ENCODE measurements around the gene SEPTIN10. TPM values are rescaled to one million over a fixed set of nuclear protein-coding genes. Genes with fewer than 3 reads are reported as not detected.

The SEPTIN10 gene
- total and polyA plus RNA-seq, 9 donors: 48.9 to 93.8 (median 74.8) TPM

DNA sequence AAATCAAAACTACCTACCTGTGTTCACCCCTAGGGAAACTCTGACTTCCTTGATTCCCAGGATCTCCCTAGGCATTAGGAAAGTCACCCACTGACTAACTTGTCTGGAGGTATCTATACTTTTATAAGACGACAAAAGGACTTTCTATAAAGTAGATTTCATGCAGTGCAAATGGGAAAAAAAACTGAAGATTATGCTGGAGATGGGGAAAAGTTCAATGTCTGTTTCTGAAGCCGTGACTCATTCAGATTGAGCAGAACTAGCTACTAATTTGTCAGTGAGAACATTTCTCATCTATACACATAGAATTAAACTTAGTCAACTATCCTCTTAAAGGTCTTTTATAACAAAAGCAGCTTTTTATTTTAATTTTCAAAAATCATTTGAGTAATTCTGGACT, 6.0 kb downstream of the SEPTIN10 start:
- H3K36me3 ChIP-seq: no peaks in the 10 kb centered on the region
- DNase-seq: no peak
- intact Hi-C loops (cut with DNase I): loop anchor here in 1 of 4 donors (5.0 kb wide), 1 partner anchor 285 kb away; no protein-coding TSS in a partner anchor
- no peak overlapping the region for H3K27ac ChIP-seq
- TF ChIP-seq EP300 (IDR thresholded peaks at IDR 0.05) (no peak), POLR2A (IDR thresholded peaks at IDR 0.05) (no peak)
- TF ChIP-seq, protein P1, sequence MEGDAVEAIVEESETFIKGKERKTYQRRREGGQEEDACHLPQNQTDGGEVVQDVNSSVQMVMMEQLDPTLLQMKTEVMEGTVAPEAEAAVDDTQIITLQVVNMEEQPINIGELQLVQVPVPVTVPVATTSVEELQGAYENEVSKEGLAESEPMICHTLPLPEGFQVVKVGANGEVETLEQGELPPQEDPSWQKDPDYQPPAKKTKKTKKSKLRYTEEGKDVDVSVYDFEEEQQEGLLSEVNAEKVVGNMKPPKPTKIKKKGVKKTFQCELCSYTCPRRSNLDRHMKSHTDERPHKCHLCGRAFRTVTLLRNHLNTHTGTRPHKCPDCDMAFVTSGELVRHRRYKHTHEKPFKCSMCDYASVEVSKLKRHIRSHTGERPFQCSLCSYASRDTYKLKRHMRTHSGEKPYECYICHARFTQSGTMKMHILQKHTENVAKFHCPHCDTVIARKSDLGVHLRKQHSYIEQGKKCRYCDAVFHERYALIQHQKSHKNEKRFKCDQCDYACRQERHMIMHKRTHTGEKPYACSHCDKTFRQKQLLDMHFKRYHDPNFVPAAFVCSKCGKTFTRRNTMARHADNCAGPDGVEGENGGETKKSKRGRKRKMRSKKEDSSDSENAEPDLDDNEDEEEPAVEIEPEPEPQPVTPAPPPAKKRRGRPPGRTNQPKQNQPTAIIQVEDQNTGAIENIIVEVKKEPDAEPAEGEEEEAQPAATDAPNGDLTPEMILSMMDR (IDR thresholded peaks at IDR 0.05): no peak
- H3K4me1 ChIP-seq (ENCODE audit: insufficient read depth): peaks cover 10% of the 10 kb centered on the region
- no peaks in the 10 kb centered on the region for H3K9me3 ChIP-seq
- WGBS, 3 donors: 83 to 88% (median 84%) methylated on average over 2 of the region's 2 CpGs
- H3K27me3 ChIP-seq: no peaks in the 10 kb centered on the region
- H3K4me3 ChIP-seq: no peak overlapping the region

DNA sequence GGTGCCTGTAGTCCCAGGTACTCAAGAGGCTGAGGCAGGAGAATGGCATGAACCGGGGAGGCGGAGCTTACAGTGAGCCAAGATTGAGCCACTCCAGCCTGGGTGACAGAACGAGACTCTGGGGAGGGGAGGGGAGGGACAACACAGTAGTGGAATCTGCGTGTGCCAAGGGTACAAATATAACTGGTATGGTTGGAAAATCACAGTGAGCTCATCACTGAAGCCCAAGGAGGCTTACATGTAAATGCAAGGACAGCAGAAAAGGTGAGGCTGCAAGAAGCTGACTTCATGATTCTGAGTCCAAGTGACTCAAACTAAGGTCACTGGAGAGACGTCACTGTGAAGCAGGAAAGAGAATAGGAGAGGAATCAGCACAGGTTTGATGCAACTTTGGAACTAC, 9.2 kb downstream of the SEPTIN10 start:
- Histone ChIP-seq H3K27me3 (no peaks in the 10 kb centered on the region), H3K36me3 (no peaks in the 10 kb centered on the region), H3K27ac (no peak overlapping the region), H3K9me3 (no peaks in the 10 kb centered on the region), H3K4me1 (ENCODE audit: insufficient read depth) (no peaks in the 10 kb centered on the region), H3K4me3 (no peak overlapping the region)
- 85 to 90% (median 90%) methylated on average over 5 of the region's 5 CpGs for WGBS, 3 donors
- TF ChIP-seq EP300 (IDR thresholded peaks at IDR 0.05) (no peak), POLR2A (IDR thresholded peaks at IDR 0.05) (no peak)
- TF ChIP-seq, protein P1 (IDR thresholded peaks at IDR 0.05): no peak
- no peak for DNase-seq
- intact Hi-C loops (cut with DNase I): no loop called here

DNA sequence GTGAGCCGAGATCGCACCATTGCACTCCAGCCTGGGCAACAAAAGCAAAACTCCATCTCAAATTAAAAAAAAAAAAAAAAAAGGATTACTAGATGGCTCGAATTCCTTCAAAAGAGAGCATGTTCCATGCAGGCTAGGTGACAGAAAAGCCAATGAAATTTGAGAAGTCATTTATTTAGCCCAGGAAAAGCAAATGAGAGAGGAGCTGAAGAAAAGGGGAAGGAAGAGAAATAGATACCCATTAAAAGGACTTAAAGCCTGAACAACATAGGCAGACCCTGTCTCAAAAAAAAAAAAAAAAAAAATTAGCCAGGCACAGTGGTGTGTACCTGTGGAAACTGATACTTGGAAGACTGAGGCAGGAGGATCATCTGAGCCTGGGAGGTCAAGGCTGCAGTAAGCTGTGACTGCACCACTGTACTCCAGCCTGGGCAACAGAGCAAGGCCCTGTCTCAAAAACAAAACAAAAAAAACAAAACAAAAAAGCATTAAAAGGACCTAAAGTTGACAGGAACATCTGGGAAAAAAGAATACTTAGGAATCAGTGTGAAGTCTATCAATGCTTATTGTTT, 11.1 kb downstream of the SEPTIN10 start:
- intact Hi-C loops (cut with DNase I): no loop called here
- H3K9me3 ChIP-seq: no peaks in the 10 kb centered on the region
- WGBS, 3 donors: 91 to 97% (median 94%) methylated on average over 3 of the region's 3 CpGs

DNA sequence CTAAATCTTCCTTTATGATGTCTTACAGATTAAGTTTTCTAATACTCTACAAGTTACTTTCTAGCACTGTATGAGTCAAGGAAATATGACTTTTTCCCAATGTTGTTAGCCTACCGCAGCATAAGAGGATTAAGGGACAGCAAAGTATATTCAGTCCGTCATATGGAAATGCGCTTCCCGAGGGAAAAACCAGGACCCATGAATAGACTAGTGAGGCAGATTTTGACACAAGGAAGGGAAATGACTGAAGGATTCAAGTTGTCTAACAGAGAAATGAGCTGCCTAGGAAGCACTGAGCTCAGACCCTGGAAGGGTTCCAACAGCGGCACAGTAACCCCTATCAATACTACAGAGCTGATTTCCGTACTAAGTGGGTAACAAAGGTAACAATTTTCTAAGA, 12.0 kb downstream of the SEPTIN10 start:
- no peaks in the 10 kb centered on the region for H3K9me3 ChIP-seq
- intact Hi-C loops (cut with DNase I): no loop called here
- no peak for TF ChIP-seq EP300 (IDR thresholded peaks at IDR 0.05)
- TF ChIP-seq, protein P1 (IDR thresholded peaks at IDR 0.05): no peak
- H3K4me3 ChIP-seq: no peak overlapping the region
- WGBS, 3 donors: 77 to 86% (median 84%) methylated on average over 6 of the region's 6 CpGs
- H3K36me3 ChIP-seq: no peaks in the 10 kb centered on the region
- no peak overlapping the region for H3K27ac ChIP-seq
- peaks cover 2% of the 10 kb centered on the region for H3K4me1 ChIP-seq (ENCODE audit: insufficient read depth)
- no peak for DNase-seq
- H3K27me3 ChIP-seq: no peaks in the 10 kb centered on the region

More for the DNA sequence above, 11.1 kb downstream of the SEPTIN10 start:
- H3K27me3 ChIP-seq: no peaks in the 10 kb centered on the region
- no peaks in the 10 kb centered on the region for H3K36me3 ChIP-seq
- no peak for DNase-seq
- no peak for TF ChIP-seq EP300 (IDR thresholded peaks at IDR 0.05)
- TF ChIP-seq POLR2A (IDR thresholded peaks at IDR 0.05): no peak
- TF ChIP-seq, protein P1 (IDR thresholded peaks at IDR 0.05): no peak
- peaks cover 2% of the 10 kb centered on the region for H3K4me1 ChIP-seq (ENCODE audit: insufficient read depth)
- H3K4me3 ChIP-seq: no peak overlapping the region
- no peak overlapping the region for H3K27ac ChIP-seq

Data from ovary (tissue), 9 donors.